ENCODE results near the gene H2BW2.

GRCh38 chrX:104018126-104018525 lies 21.6 kb upstream of the H2BW2 start:
- TF ChIP-seq CTCF (IDR thresholded peaks at IDR 0.05 in 2 of 3, conservative IDR thresholded peaks at IDR 0.05 in 1 of 3; ENCODE audit: borderline replicate concordance in 1 of 3, insufficient read depth in 1 of 3, low read depth in 2 of 3, low read length in 2 of 3) (no peak), ZBTB33 (IDR thresholded peaks at IDR 0.05; ENCODE audit: extremely low read depth, insufficient replicate concordance, low read length) (no peak), EZH2phosphoT487 (IDR thresholded peaks at IDR 0.05; ENCODE audit: borderline replicate concordance) (no peak), ZNF274 (IDR thresholded peaks at IDR 0.05; ENCODE audit: low read depth, low read length) (no peak), RAD21 (IDR thresholded peaks at IDR 0.05; ENCODE audit: low read depth) (no peak), EZH2 (IDR thresholded peaks at IDR 0.05) (no peak), SP1 (IDR thresholded peaks at IDR 0.05; ENCODE audit: low read depth) (no peak)
- TF ChIP-seq, protein P1, sequence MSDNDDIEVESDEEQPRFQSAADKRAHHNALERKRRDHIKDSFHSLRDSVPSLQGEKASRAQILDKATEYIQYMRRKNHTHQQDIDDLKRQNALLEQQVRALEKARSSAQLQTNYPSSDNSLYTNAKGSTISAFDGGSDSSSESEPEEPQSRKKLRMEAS (IDR thresholded peaks at IDR 0.05), result no peak

Data from HCT116 (cell line).